Measurements from ENCODE around the gene LRRC75A. TPM values are rescaled to one million over a fixed set of nuclear protein-coding genes. Genes with fewer than 3 reads are reported as not detected.
"Not testable (repeated sequence)": the region's sequence is repeated elsewhere in the genome, so short reads cannot be mapped to it uniquely, and the experiment has no call there.

The LRRC75A gene
- polyA plus RNA-seq, 3 donors, result 4.1 to 4.9 (median 4.4) TPM

- no peak for DNase-seq (ENCODE audit: extremely low read depth in 1 of 11, low read depth in 9 of 11, low spot score in 4 of 11)
Measured at GRCh38 chr17:16425698-16426659, 66.0 kb downstream of the LRRC75A start.

GRCh38 chr17:16425202-16425601, 66.8 kb downstream of the LRRC75A start:
- no peak for DNase-seq (ENCODE audit: extremely low read depth in 1 of 11, low read depth in 9 of 11, low spot score in 4 of 11)

GRCh38 chr17:16423226-16423872, 68.6 kb downstream of the LRRC75A start:
- no peak for DNase-seq (ENCODE audit: extremely low read depth in 1 of 11, low read depth in 9 of 11, low spot score in 4 of 11)

GRCh38 chr17:16422416-16422815, 69.6 kb downstream of the LRRC75A start:
- no peak for DNase-seq (ENCODE audit: extremely low read depth in 1 of 11, low read depth in 9 of 11, low spot score in 4 of 11)

DNA sequence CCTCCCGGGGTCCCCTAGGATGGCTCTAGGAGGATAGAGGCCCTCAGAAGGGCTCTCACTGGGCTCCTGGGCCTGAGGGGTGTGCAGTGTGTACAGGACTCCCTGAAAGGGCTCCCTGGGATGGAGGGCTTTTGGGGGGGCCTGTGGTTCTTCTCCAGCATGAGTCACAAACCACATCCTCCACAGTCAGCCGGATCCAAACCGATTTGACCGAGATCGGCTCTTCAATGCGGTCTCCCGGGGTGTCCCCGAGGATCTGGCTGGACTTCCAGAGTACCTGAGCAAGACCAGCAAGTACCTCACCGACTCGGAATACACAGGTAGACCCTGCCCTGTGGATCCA, 72.1 kb downstream of the LRRC75A start:
- no peak for DNase-seq (ENCODE audit: extremely low read depth in 1 of 11, low read depth in 9 of 11, low spot score in 4 of 11)

GRCh38 chr17:16419074-16419928, 72.7 kb downstream of the LRRC75A start:
- no peak for DNase-seq (ENCODE audit: extremely low read depth in 1 of 11, low read depth in 9 of 11, low spot score in 4 of 11)

GRCh38 chr17:16418685-16419068, 73.3 kb downstream of the LRRC75A start:
- DNase-seq (ENCODE audit: extremely low read depth in 1 of 11, low read depth in 9 of 11, low spot score in 4 of 11), result no peak

GRCh38 chr17:16417896-16418684, 73.9 kb downstream of the LRRC75A start:
- no peak for DNase-seq (ENCODE audit: extremely low read depth in 1 of 11, low read depth in 9 of 11, low spot score in 4 of 11)

DNA sequence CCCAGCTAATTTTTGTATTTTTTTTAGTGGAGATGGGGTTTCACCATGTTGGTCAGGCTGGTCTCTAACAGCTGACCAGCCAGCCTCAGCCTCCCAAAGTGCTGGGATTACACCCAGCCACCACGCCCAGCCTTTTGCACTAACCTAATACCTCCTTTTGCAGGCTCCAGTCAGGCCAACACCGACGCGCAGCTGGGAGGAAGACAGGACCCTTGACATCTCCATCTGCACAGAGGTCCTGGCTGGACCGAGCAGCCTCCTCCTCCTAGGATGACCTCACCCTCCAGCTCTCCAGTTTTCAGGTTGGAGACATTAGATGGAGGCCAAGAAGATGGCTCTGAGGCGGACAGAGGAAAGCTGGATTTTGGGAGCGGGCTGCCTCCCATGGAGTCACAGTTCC, 74.6 kb downstream of the LRRC75A start:
- DNase-seq (ENCODE audit: extremely low read depth in 1 of 11, low read depth in 9 of 11, low spot score in 4 of 11), result no peak

- DNase-seq (ENCODE audit: extremely low read depth in 1 of 11, low read depth in 9 of 11, low spot score in 4 of 11), result no peak
Measured at GRCh38 chr17:16415031-16415924, 76.7 kb downstream of the LRRC75A start, which contains the start of gene TRPV2. TSS of gene TRPV2 (plus strand) at chr17:16415571. CDS start at chr17:16417669, 2,098 bp downstream.

- no peak for DNase-seq (ENCODE audit: extremely low read depth in 1 of 11, low read depth in 9 of 11, low spot score in 4 of 11)
Measured at GRCh38 chr17:16407911-16408588, 83.9 kb downstream of the LRRC75A start.

DNA sequence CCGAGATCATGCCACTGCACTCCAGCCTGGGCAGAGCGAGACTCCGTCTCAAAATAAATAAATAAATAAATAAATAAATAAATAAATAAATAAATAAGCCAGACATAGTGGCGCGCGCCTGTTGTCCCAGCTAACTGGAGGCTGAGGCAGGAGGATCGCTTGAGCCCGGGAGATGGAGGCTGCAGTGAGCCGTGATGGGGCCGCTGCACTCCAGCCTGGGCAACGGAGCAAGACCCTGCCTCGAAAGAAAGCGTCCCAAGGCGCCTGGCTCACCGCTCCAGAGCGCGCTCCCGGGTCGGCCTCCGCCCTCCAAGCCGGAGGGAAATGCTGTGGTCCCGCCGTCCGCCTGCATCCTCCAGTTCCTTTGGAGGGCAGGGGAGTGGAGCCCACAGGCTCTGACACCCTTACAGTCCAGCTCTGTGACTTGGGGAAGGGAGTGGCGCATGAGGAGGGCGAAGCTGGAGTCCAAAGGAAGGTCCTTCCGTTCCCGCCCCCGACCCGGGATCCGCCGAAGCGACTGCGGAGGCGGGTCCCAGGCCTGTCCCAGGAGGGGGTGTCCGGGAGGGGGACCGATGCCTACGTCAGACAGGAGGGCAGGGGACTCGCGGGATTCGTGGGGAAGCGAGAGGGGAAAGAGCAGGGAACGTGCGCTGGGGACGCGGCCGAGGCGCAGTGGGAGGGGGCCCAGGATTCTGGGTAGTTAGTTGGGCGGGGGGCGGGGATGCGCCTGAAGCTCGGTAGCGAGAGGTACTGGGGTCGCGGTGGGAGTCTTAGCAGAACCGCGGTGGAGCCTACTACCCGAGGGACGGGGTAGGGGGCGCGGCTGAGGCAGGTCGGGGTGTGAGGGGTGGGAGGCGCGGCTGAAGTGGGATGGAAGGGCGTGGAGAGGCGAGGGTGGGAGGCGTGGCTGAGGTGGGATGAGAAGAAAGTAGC, 85.0 kb downstream of the LRRC75A start:
- peak in 6 of 11 donors; percentile 41 to 57 (median 52) for DNase-seq (ENCODE audit: extremely low read depth in 1 of 11, low read depth in 9 of 11, low spot score in 4 of 11)

GRCh38 chr17:16403847-16404246, 88.1 kb downstream of the LRRC75A start:
- not testable (repeated sequence) for DNase-seq (ENCODE audit: extremely low read depth in 1 of 11, low read depth in 9 of 11, low spot score in 4 of 11)

GRCh38 chr17:16398270-16399267, 93.4 kb downstream of the LRRC75A start:
- no peak for DNase-seq (ENCODE audit: extremely low read depth in 1 of 11, low read depth in 9 of 11, low spot score in 4 of 11)

GRCh38 chr17:16396693-16397092, 95.3 kb downstream of the LRRC75A start:
- not testable (repeated sequence) for DNase-seq (ENCODE audit: extremely low read depth in 1 of 11, low read depth in 9 of 11, low spot score in 4 of 11)
